Neuronal stem cell (in vitro differentiated cells): ENCODE results near the gene PMM1.

Experiments
- DNase-seq: peaks from one replicate; pipeline ENCODE4 v3.0.0-alpha.2; 2013; ENCODE audit warnings: low spot score
- H2AFZ ChIP-seq: one replicate; pipeline ENCODE4 v1.6.1; 2013; ENCODE audit warnings: mild to moderate bottlenecking, low read length, inconsistent platforms
- H2AK5ac ChIP-seq: 2 replicates; pipeline ENCODE4 v1.6.1; 2013; ENCODE audit warnings: low read depth, mild to moderate bottlenecking, inconsistent platforms, low read length, moderate library complexity, mixed read lengths
- H2BK120ac ChIP-seq: 2 replicates; pipeline ENCODE4 v1.6.1; 2013; ENCODE audit warnings: low read depth, mild to moderate bottlenecking, inconsistent platforms, low read length, moderate library complexity, mixed read lengths
- H2BK12ac ChIP-seq: one replicate; pipeline ENCODE4 v1.6.1; 2013; ENCODE audit warnings: low read length, inconsistent platforms
- H2BK15ac ChIP-seq: 2 replicates; pipeline ENCODE4 v1.6.1; 2013; ENCODE audit warnings: mild to moderate bottlenecking, low read length, inconsistent platforms, mixed read lengths
- H2BK5ac ChIP-seq: one replicate; pipeline ENCODE4 v1.6.1; 2013; ENCODE audit warnings: inconsistent platforms, mild to moderate bottlenecking, low read length, moderate library complexity
- H3K14ac ChIP-seq: one replicate; pipeline ENCODE4 v1.6.1; 2013; ENCODE audit warnings: low read length, inconsistent platforms
- H3K18ac ChIP-seq: 2 replicates; pipeline ENCODE4 v1.6.1; 2013; ENCODE audit warnings: low read length, inconsistent platforms
- H3K23ac ChIP-seq: 2 replicates; pipeline ENCODE4 v1.6.1; 2013; ENCODE audit warnings: low read depth, mild to moderate bottlenecking, mixed read lengths, low read length, inconsistent platforms; ENCODE audit not compliant: poor library complexity
- H3K27ac ChIP-seq: replicated peaks from 3 replicates; pipeline ENCODE4 v1.5.1; 2013; ENCODE audit warnings: low read length, inconsistent platforms
- H3K27me3 ChIP-seq, 3 experiments: 2 replicates each; pipeline ENCODE4 v1.6.1; 2013; ENCODE audit warnings: low read length in 3 of 3, mild to moderate bottlenecking in 2 of 3, inconsistent platforms in 1 of 3, low read depth in 1 of 3, mixed read lengths in 1 of 3, moderate library complexity in 1 of 3; ENCODE audit not compliant: control insufficient read depth in 3 of 3, insufficient read depth in 3 of 3
- H3K36me3 ChIP-seq, 2 donors: replicated peaks in 1 of 2; 2 replicates each; pipeline ENCODE4 v1.6.1; 2013; ENCODE audit warnings: low read length in 2 of 2; ENCODE audit not compliant: control insufficient read depth in 2 of 2, insufficient read depth in 2 of 2
- H3K4ac ChIP-seq: 2 replicates; pipeline ENCODE4 v1.6.1; 2013; ENCODE audit warnings: inconsistent platforms, mild to moderate bottlenecking, low read length, moderate library complexity
- H3K4me1 ChIP-seq, 2 donors: 1 replicate in 1 of 2; 2 replicates in 1 of 2; pipeline ENCODE4 v1.6.1; 2013; ENCODE audit warnings: low read length in 2 of 2, low read depth in 1 of 2; ENCODE audit not compliant: control insufficient read depth in 2 of 2, insufficient read depth in 1 of 2
- H3K4me2 ChIP-seq: one replicate; pipeline ENCODE4 v1.6.1; 2013; ENCODE audit warnings: mild to moderate bottlenecking, low read length, inconsistent platforms; ENCODE audit not compliant: insufficient read depth, poor library complexity, severe bottlenecking
- H3K4me3 ChIP-seq, 2 donors: 2 replicates each; pipeline ENCODE4 v1.5.1; 2013; ENCODE audit warnings: low read length in 2 of 2, mild to moderate bottlenecking in 2 of 2, inconsistent platforms in 1 of 2, moderate library complexity in 1 of 2
- H3K79me1 ChIP-seq: one replicate; pipeline ENCODE4 v1.6.1; 2013; ENCODE audit warnings: low read depth, mild to moderate bottlenecking, inconsistent platforms, low read length, moderate library complexity
- H3K9ac ChIP-seq: one replicate; pipeline ENCODE4 v1.6.1; 2013; ENCODE audit warnings: mild to moderate bottlenecking, low read depth, low read length, inconsistent platforms; ENCODE audit not compliant: poor library complexity
- H3K9me3 ChIP-seq, 2 donors: replicated peaks in 1 of 2; 2 replicates each; pipeline versions ENCODE3 to v1.6.1; 2013; ENCODE audit warnings: low read length in 2 of 2, mild to moderate bottlenecking in 2 of 2, inconsistent platforms in 1 of 2, low read depth in 1 of 2, mixed read lengths in 1 of 2, moderate library complexity in 1 of 2; ENCODE audit not compliant: control insufficient read depth in 2 of 2, insufficient read depth in 1 of 2
- H4K8ac ChIP-seq: one replicate; pipeline ENCODE4 v1.6.1; 2013; ENCODE audit warnings: low read depth, mild to moderate bottlenecking, inconsistent platforms, low read length, moderate library complexity
- H4K91ac ChIP-seq: one replicate; pipeline ENCODE4 v1.6.1; 2013; ENCODE audit warnings: low read length, low read depth, mild to moderate bottlenecking, inconsistent platforms; ENCODE audit not compliant: poor library complexity
- WGBS, 2 donors: extraction: QIAGEN DNeasy Blood & Tissue Kit; methylation state at CpG; one replicate each; pipeline ENCODE4 v1.1.7; 2013; ENCODE audit warnings: missing lambda C conversion rate in 2 of 2, mixed read lengths in 1 of 2; ENCODE audit not compliant: insufficient read length in 2 of 2, insufficient replicate concordance in 1 of 2; ENCODE audit errors: extremely low coverage in 2 of 2; 5-methylcytosine and 5-hydroxymethylcytosine counted together

Gene PMM1

GRCh38 chr22:41562461-41562860 lies 27.2 kb downstream of the PMM1 start:
- Histone ChIP-seq H2BK120ac (no peak overlapping the region), H2BK12ac (no peak overlapping the region), H2BK15ac (peak overlapping the region; percentile 87), H2BK5ac (no peak overlapping the region), H3K23ac (no peak overlapping the region), H4K91ac (no peak overlapping the region), H3K4me1 (peaks cover 19 to 43% of the 10 kb centered on the region in 2 donors), H3K4me2 (no peak overlapping the region), H3K79me1 (no peaks in the 10 kb centered on the region), H3K4ac (no peak overlapping the region), H3K9ac (no peak overlapping the region), H3K14ac (no peak overlapping the region), H3K36me3 (no peaks in the 10 kb centered on the region), H2AK5ac (peak overlapping the region; percentile 54), H2AFZ (no peak overlapping the region), H4K8ac (no peak overlapping the region), H3K27me3 (peaks cover 0 to 6% (median 0%) of the 10 kb centered on the region in 3 experiments), H3K27ac (no peak overlapping the region), H3K18ac (peak overlapping the region; percentile 7), H3K4me3 (no peak overlapping the region), H3K9me3 (no peaks in the 10 kb centered on the region)
- DNase-seq: no peak
- no CpG with 5 or more reads among the region's 4 CpGs for WGBS, 2 donors

GRCh38 chr22:41561788-41562187 lies 27.9 kb downstream of the PMM1 start:
- no CpG with 5 or more reads among the region's 5 CpGs for WGBS, 2 donors
- H4K8ac ChIP-seq: no peak overlapping the region
- H3K36me3 ChIP-seq: no peaks in the 10 kb centered on the region

GRCh38 chr22:41561335-41561734 lies 28.3 kb downstream of the PMM1 start:
- Histone ChIP-seq H3K14ac (no peak overlapping the region), H2BK5ac (no peak overlapping the region), H3K36me3 (no peaks in the 10 kb centered on the region), H3K4me1 (peaks cover 24 to 49% of the 10 kb centered on the region in 2 donors), H3K9me3 (no peaks in the 10 kb centered on the region), H3K27me3 (peaks cover 0 to 6% (median 0%) of the 10 kb centered on the region in 3 experiments), H3K18ac (peak overlapping the region; percentile 44), H3K23ac (no peak overlapping the region), H2BK15ac (peak overlapping the region; percentile 65), H4K91ac (no peak overlapping the region), H2BK12ac (no peak overlapping the region), H3K79me1 (no peaks in the 10 kb centered on the region), H2AK5ac (no peak overlapping the region), H3K9ac (peak overlapping the region; percentile 65), H3K27ac (no peak overlapping the region), H3K4me2 (peak overlapping the region; percentile 38), H2BK120ac (no peak overlapping the region), H3K4ac (no peak overlapping the region), H2AFZ (peak overlapping the region; percentile 94), H3K4me3 (peak overlapping the region; percentile 36 to 37), H4K8ac (no peak overlapping the region)
- no CpG with 5 or more reads among the region's 10 CpGs for WGBS, 2 donors
- DNase-seq: no peak

More at GRCh38 chr22:41561788-41562187, 27.9 kb downstream of the PMM1 start:
- H3K4me2 ChIP-seq: no peak overlapping the region
- no peak overlapping the region for H3K18ac ChIP-seq
- H3K4ac ChIP-seq: no peak overlapping the region
- no peak overlapping the region for H2BK120ac ChIP-seq
- no peak overlapping the region for H4K91ac ChIP-seq
- no peak for DNase-seq
- no peak overlapping the region for H3K9ac ChIP-seq
- no peaks in the 10 kb centered on the region for H3K79me1 ChIP-seq
- H2BK5ac ChIP-seq: no peak overlapping the region
- H3K14ac ChIP-seq: no peak overlapping the region
- no peak overlapping the region for H3K27ac ChIP-seq
- peaks cover 24 to 48% of the 10 kb centered on the region in 2 donors for H3K4me1 ChIP-seq
- H2BK12ac ChIP-seq: no peak overlapping the region
- H3K9me3 ChIP-seq: no peaks in the 10 kb centered on the region
- no peak overlapping the region for H3K23ac ChIP-seq
- H3K4me3 ChIP-seq: no peak overlapping the region
- peak overlapping the region; percentile 94 for H2AFZ ChIP-seq
- peak overlapping the region; percentile 65 for H2BK15ac ChIP-seq
- H2AK5ac ChIP-seq: no peak overlapping the region
- H3K27me3 ChIP-seq: peaks cover 0 to 6% (median 0%) of the 10 kb centered on the region in 3 experiments

- WGBS, 2 donors: no CpG with 5 or more reads among the region's 6 CpGs
- no peak for DNase-seq
These were observed 29.6 kb downstream of the PMM1 start for GRCh38 chr22:41560095-41560471.

More at GRCh38 chr22:41560095-41560471, 29.6 kb downstream of the PMM1 start:
- Histone ChIP-seq H2BK5ac (no peak overlapping the region), H3K4me1 (peaks cover 24 to 49% of the 10 kb centered on the region in 2 donors), H2BK120ac (no peak overlapping the region), H3K9me3 (no peaks in the 10 kb centered on the region), H3K4me2 (no peak overlapping the region), H2BK15ac (peak overlapping the region; percentile 0), H3K27ac (no peak overlapping the region), H2AFZ (peak overlapping the region; percentile 94), H3K9ac (no peak overlapping the region), H4K8ac (no peak overlapping the region), H3K36me3 (no peaks in the 10 kb centered on the region), H3K18ac (no peak overlapping the region), H3K27me3 (peaks cover 0 to 6% (median 0%) of the 10 kb centered on the region in 3 experiments), H3K79me1 (no peaks in the 10 kb centered on the region), H2AK5ac (no peak overlapping the region), H2BK12ac (no peak overlapping the region), H3K4ac (no peak overlapping the region), H4K91ac (no peak overlapping the region), H3K14ac (no peak overlapping the region), H3K23ac (no peak overlapping the region), H3K4me3 (peak overlapping the region in 1 of 2 donors; percentile 37)
